ENCODE results near the gene SPRYD3. TPM values are rescaled to one million over a fixed set of nuclear protein-coding genes. Genes with fewer than 3 reads are reported as not detected.

Gene SPRYD3
- total RNA-seq, 1 donor from 2014 or later = 49.1 TPM

- peak; percentile 57 for TF ChIP-seq CTCF (IDR thresholded peaks at IDR 0.05; ENCODE audit: borderline replicate concordance)
- peaks cover 94% of the 10 kb centered on the region for H3K4me1 ChIP-seq
- H3K36me3 ChIP-seq = peaks cover 27% of the 10 kb centered on the region
- no peaks in the 10 kb centered on the region for H3K27me3 ChIP-seq (ENCODE audit: low read depth)
- DNase-seq = peak; percentile 83
- H3K9me3 ChIP-seq (replicated peaks) = no peaks in the 10 kb centered on the region
- peak overlapping the region; percentile 100 for H3K27ac ChIP-seq (replicated peaks)
- intact Hi-C loops (cut with micrococcal nuclease) = no loop called here
- H3K4me3 ChIP-seq = peak overlapping the region; percentile 87
Measured at GRCh38 chr12:53051058-53051880, 27.9 kb downstream of the SPRYD3 start.

DNA sequence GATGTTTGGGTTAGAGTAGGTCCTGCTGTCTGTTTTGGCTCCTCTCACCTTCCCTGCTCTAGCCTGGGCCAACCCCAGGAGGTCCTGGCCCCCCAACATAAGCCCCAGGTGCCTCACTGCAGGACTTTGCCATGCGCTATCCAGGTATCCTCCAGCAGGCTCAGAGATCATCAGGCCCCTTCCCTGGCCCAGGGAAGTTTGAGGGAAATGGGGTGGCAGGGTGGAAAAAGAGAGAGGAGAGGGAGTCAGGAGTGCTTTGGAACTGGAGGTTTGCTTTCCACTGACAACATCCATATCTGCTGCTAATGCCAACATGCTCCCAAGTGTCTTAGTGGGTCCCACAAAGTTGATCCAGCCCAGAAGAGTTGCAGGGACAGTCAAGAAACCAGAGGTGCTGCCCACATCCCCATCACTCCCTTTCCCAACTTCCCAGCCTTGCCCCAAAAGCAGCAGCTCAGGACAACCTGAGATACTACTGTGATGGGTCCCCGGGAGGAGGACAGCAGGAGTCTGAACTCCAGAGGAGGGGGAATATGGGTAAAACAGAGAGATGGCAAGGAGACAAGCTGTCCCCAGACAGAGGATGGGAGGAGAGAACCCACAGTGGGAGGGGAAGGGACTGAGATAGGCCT, 28.6 kb downstream of the SPRYD3 start:
- intact Hi-C loops (cut with micrococcal nuclease) = no loop called here
- H3K27me3 ChIP-seq (ENCODE audit: low read depth) = no peaks in the 10 kb centered on the region
- DNase-seq = no peak
- peaks cover 94% of the 10 kb centered on the region for H3K4me1 ChIP-seq
- peak overlapping the region; percentile 100 for H3K27ac ChIP-seq (replicated peaks)
- peak overlapping the region; percentile 87 for H3K4me3 ChIP-seq
- H3K36me3 ChIP-seq = peaks cover 20% of the 10 kb centered on the region
- H3K9me3 ChIP-seq (replicated peaks) = no peaks in the 10 kb centered on the region
- TF ChIP-seq CTCF (IDR thresholded peaks at IDR 0.05; ENCODE audit: borderline replicate concordance) = no peak

DNA sequence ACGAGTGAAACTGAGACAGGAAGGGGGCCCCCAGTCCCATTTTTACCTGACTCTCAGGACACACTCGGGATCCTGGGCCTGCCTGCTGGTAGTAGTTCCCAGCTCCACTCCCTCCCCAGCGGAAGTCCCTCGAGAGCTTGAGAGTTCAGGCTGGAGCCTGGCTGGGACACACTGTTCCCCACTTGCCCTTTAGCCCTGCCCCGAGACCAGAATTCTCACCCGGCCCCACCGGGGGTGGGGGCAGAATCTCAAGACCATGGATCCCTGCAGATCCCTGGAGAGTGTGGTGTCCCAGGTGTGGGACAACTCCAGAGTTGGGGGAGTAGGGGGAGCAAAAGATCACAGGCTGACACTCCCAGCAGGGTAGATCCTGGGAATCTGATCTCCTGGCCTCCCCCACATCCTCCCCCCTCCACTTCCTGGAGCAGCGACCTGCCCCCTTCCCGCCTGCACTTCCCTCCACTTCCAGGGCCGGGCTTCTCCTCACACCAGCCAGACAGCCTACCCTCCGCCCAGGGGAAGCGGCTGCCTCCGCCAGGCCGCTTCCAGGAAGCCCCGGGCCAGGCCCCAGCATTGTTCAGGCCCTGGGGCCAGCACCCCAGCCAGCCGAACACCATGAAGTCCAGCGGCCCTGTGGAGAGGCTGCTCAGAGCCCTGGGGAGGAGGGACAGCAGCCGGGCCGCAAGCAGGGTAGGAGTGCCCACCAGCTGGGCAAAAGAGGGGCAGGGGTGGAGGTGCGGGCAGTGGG, 29.4 kb downstream of the SPRYD3 start, which contains the start of gene TNS2:
TNS2 (plus strand) TSS at position 495 of the 748 bp plus-strand sequence; CDS start at position 616, 121 bp downstream.
- intact Hi-C loops (cut with micrococcal nuclease) = no loop called here
- H3K4me3 ChIP-seq = peak within 1 kb of the TSS; percentile 87
- DNase-seq = peak; percentile 89
- no peaks in the 10 kb centered on the region for H3K27me3 ChIP-seq (ENCODE audit: low read depth)
- H3K4me1 ChIP-seq = peaks cover 94% of the 10 kb centered on the region
- TF ChIP-seq CTCF (IDR thresholded peaks at IDR 0.05; ENCODE audit: borderline replicate concordance) = no peak
- H3K36me3 ChIP-seq = peaks cover 13% of the 10 kb centered on the region
- H3K9me3 ChIP-seq (replicated peaks) = no peaks in the 10 kb centered on the region
- H3K27ac ChIP-seq (replicated peaks) = peak within 1 kb of the TSS; percentile 100

DNA sequence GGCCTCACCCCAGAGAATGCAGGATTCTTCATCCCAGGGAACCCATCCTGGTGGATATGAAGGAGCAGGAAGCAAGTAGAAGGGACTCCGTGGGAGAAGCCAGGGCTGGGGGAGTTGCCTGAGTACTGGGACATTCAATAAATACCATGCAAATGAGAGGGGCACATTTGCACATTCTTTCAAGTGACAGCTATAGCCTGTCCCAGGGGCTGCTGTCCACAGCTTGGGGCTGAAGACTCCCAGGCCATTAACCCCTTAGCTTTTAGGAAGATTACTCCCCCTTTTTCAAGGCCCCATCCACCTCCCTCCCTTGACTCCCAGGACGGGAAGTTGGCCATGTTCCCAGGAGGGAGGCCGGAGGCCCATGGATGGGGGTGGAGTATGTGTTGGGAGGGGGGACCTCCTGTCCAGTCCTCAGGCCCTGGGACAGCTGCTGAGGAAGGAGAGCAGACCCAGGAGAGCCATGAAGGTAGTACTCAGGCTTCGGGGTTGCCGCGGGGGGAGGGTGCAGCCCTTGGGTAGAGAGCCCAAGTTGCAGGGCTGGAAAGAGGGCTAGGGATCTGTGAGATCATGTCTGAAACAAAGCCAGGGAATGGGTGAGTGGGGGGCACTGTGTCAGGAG, 30.3 kb downstream of the SPRYD3 start:
- H3K27ac ChIP-seq (replicated peaks) = peak overlapping the region; percentile 100
- intact Hi-C loops (cut with micrococcal nuclease) = no loop called here
- peak overlapping the region; percentile 87 for H3K4me3 ChIP-seq
- peaks cover 13% of the 10 kb centered on the region for H3K36me3 ChIP-seq
- peak; percentile 86 for DNase-seq
- H3K4me1 ChIP-seq = peaks cover 94% of the 10 kb centered on the region
- H3K27me3 ChIP-seq (ENCODE audit: low read depth) = no peaks in the 10 kb centered on the region
- TF ChIP-seq CTCF (IDR thresholded peaks at IDR 0.05; ENCODE audit: borderline replicate concordance) = no peak
- no peaks in the 10 kb centered on the region for H3K9me3 ChIP-seq (replicated peaks)
